Activated naive CD4-positive, alpha-beta T cell treated with anti-CD3 and anti-CD28 coated beads, Interleukin-2, amount 50 U/mL, for 72 hours (primary cell): ENCODE results near the gene CNTF. TPM values are rescaled to one million over a fixed set of nuclear protein-coding genes. Genes with fewer than 3 reads are reported as not detected.

ENCODE experiments used
- ATAC-seq, 2 donors: fragments of 150-1000 bp; cut with Tn5 transposase; 2 replicates each; pipeline ENCODE4 v1.10.0; 2021; ENCODE audit warnings: mild to moderate bottlenecking in 2 of 2, moderate library complexity in 2 of 2
- DNase-seq, 2 donors: peaks; one replicate each; pipeline ENCODE4 v3.0.0; 2021 to 2022; ENCODE audit warnings: low spot score in 2 of 2
- H3K27ac Mint-ChIP-seq, 2 donors: one replicate each; pipeline ENCODE4 v1.8.0; 2022; ENCODE audit warnings: mild to moderate bottlenecking in 2 of 2, mixed read lengths in 2 of 2
- H3K36me3 Mint-ChIP-seq, 2 donors: one replicate each; pipeline ENCODE4 v1.8.0; 2022; ENCODE audit warnings: mixed read lengths in 2 of 2
- H3K9me3 Mint-ChIP-seq, 2 donors: one replicate each; pipeline ENCODE4 v1.8.0; 2022; ENCODE audit warnings: mixed read lengths in 2 of 2
- total RNA-seq, 2 donors: library from RNA; stranded (reverse); gene quantifications; one replicate each; pipeline ENCODE4 v1.2.3, GENCODE V29; 2022

The CNTF gene
- total RNA-seq, 2 donors from 2014 or later, result 4.2 to 5.9 TPM

DNA sequence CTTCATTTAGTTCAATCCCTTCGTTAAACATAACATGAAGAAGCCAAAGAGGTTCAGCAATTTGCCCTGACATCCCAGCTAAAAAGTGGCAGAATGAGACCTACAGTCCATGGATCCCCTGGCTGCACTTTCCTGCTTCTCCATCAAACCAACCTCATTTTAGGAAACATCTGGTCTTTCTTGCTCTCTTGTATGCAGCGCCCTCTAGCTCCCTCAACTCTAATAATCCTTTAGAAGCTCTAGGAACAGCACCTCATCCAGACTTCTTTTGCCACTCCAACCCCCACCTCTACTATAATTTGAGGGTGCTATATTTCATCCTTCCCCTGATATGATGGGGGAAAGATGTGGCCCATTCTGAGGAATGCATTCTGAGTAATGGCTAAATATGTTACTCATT is 7.4 kb downstream of the CNTF start:
- Mint-ChIP-seq H3K9me3 (no peaks in the 10 kb centered on the region), H3K27ac (peak overlapping the region in 1 of 2 donors; percentile 66), H3K36me3 (no peaks in the 10 kb centered on the region)
- DNase-seq (no peak), ATAC-seq (peak; percentile 53 to 63)

DNA sequence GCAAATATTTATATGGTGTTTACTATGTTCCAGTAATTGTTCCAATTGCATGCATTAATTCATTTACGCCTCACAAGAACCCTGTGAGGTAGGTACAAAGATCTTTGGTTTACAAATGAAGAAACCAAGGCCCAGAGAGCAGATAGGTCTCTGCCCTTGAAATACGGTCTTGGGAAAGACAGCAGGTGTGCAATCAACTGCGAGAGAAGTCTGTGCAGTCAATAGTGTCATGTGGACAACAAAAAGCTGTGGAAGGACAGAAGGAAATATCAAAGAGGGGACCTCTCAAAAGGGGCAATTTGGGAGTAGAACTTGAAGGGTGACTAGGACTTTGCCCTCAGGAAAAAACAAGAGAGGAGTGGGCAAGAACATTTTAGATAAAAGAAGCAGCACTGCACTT is 8.9 kb downstream of the CNTF start:
- H3K9me3 Mint-ChIP-seq, result no peaks in the 10 kb centered on the region
- DNase-seq (no peak), ATAC-seq (no peak)
- H3K36me3 Mint-ChIP-seq, result no peaks in the 10 kb centered on the region
- H3K27ac Mint-ChIP-seq, result peak overlapping the region in 1 of 2 donors; percentile 48

DNA sequence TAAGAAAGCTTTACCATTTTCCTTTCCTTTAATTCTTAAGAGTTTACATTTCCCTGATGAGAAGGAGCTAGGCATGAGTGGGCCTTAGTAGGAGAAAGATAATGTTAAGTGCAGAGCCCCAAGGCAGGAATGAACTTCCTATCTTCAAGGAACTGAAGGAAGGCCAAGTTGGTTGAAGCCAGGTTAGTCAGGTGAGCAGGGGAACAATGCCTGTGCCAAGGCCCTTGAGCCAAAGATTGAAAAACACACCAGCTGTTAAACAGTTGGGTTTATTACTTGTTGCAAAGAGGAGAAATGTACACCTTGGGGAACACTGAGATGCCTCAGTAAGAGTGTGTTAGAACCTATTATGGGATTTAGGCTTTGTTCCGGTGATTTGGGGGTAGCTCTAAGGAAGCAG is 10.0 kb downstream of the CNTF start:
- Mint-ChIP-seq H3K36me3 (no peaks in the 10 kb centered on the region), H3K27ac (no peak overlapping the region), H3K9me3 (no peaks in the 10 kb centered on the region)
- DNase-seq (no peak), ATAC-seq (no peak)

DNA sequence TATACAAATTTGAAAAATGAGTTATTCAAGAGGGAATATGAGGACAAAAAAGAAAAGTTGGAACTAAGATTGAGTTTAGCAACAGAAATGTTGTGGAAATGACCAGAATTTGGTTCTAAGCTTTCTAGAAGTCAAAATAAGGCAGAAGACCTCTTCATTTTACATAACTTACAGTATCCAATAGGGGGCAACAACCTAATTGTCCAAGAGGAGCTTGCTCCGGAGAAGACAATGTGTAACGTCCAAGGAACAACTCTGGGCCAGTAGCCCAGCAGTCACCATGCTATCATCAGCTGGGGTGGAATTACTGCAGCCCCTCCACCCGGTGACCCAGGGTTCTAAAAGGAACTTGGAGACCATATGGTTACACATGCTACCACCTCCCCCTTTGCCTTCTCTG is 14.1 kb downstream of the CNTF start:
- no peaks in the 10 kb centered on the region for H3K9me3 Mint-ChIP-seq
- DNase-seq, result no peak
- no peak overlapping the region for H3K27ac Mint-ChIP-seq
- ATAC-seq, result no peak
- no peaks in the 10 kb centered on the region for H3K36me3 Mint-ChIP-seq

DNA sequence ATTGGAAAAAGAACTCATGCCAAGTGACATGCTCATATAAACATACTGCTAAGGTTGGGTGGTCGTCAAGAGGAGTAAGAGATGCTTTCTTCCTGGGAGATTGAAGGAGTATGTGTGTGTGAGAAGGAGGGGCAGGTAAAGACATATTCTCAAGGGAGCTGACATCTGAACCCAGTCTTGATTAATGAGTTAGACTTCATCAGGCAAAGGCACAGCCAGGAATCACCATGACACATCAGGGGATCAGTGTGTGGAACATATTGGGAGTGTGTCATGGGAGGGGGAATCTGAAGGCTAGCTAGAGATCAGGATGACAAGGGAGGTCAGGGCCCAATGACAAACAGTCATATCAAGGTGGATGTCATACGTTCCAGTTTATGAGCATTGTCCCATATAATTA is 14.9 kb downstream of the CNTF start:
- DNase-seq (no peak), ATAC-seq (no peak)
- H3K36me3 Mint-ChIP-seq, result no peaks in the 10 kb centered on the region
- H3K9me3 Mint-ChIP-seq, result no peaks in the 10 kb centered on the region
- H3K27ac Mint-ChIP-seq, result peak overlapping the region in 1 of 2 donors; percentile 24

DNA sequence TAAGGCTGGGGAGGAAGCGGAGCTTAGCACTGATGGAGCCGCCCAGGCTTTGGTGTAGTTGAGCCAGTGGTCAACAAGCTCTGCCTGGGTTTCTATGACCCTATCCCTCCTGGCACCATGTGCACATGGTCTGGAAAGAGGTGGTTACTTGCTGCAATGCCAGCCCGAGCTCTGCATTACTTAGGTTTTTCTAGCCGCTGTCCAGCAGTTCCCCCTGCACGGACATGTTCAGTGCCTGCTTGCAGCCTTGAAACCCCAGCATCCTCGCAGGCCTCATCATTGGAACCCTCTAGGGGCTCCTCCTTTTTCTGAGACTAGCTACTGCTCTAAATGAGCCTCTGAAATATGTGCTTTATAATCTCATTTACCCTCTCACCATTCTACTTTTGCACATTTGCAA is 16.6 kb downstream of the CNTF start:
- peaks cover 0 to 3% of the 10 kb centered on the region in 2 donors for H3K9me3 Mint-ChIP-seq
- DNase-seq (no peak), ATAC-seq (peak in 1 of 2 donors; percentile 14)
- H3K36me3 Mint-ChIP-seq, result no peaks in the 10 kb centered on the region
- H3K27ac Mint-ChIP-seq, result no peak overlapping the region

DNA sequence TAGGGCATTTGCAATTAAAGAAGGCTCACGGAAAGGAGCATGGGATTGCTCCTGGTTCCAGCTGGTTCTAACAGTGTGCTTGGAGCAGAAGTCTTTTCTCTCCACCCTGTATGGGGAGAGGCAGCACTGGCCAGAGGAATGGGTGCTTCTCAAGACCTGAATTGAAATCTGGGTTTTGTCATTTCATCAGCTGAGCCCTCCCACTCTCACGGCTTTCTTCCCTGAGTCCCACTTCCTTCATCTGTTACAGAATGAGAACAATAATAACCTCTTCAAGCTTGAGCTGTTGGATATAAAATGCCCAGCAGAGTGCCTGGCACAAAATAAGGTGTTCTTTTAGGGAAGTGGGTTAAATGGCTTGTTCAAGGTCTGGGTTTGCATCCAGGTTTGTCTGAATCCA is 17.2 kb downstream of the CNTF start:
- H3K27ac Mint-ChIP-seq, result peak overlapping the region in 1 of 2 donors; percentile 62
- DNase-seq, result no peak
- H3K9me3 Mint-ChIP-seq, result peaks cover 0 to 9% of the 10 kb centered on the region in 2 donors
- peaks cover 0 to 1% of the 10 kb centered on the region in 2 donors for H3K36me3 Mint-ChIP-seq
- no peak for ATAC-seq

DNA sequence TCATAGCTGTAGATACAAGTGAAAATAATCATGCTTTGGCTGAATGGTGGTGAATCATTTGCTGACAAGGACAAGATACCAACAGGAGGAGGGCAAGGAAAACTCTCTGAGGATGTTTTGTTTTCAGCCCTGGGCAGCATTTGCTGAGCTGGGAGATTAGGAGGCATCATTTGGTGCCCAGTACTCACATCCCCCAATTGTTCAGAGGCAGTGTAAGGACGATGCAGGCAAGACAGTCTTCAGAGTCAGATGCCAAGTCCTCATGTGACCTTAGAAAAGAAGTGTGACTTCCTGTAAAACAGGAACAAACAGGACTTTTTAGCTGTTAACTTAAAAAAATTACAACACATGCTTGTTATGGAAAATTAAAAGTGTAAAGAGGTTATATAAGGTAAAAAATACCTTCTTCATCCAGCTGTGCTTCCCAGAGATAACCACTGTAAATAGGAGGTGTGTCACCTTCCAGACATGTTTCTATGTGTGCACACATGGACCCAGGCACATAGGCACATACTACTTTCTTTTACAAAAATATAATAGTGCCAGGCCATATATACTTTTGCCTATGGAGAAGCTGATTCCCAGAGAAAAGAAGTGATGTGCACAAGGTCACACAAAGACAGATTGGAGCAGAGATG is 18.0 kb downstream of the CNTF start:
- peaks cover 4 to 9% of the 10 kb centered on the region in 2 donors for H3K9me3 Mint-ChIP-seq
- H3K27ac Mint-ChIP-seq, result peak overlapping the region; percentile 5 to 62
- peaks cover under 1 to 8% of the 10 kb centered on the region in 2 donors for H3K36me3 Mint-ChIP-seq
- ATAC-seq (peak; percentile 38 to 60), DNase-seq (no peak)

DNA sequence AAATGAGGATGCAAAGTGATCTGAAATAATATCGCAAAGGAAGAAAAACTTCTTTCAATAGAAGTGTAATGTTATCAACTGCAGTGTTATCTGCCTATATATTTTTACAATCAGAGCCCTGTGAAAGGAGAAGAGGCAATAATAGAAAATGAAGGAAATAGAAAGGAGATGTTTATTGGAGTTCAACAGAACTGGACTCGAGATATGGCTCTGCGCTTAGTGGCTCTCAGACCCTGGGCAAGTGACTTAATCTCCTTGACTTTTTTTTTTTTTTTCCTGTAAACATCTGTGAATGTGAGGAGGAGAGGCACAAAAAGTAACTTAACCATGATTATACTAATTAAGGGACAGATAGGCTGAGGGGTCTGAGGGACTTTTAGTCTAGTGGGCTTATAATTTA is 18.9 kb downstream of the CNTF start:
- ATAC-seq (no peak), DNase-seq (no peak)
- peaks cover 9 to 14% of the 10 kb centered on the region in 2 donors for H3K36me3 Mint-ChIP-seq
- H3K9me3 Mint-ChIP-seq, result peaks cover 6 to 13% of the 10 kb centered on the region in 2 donors
- peak overlapping the region in 1 of 2 donors; percentile 62 for H3K27ac Mint-ChIP-seq

DNA sequence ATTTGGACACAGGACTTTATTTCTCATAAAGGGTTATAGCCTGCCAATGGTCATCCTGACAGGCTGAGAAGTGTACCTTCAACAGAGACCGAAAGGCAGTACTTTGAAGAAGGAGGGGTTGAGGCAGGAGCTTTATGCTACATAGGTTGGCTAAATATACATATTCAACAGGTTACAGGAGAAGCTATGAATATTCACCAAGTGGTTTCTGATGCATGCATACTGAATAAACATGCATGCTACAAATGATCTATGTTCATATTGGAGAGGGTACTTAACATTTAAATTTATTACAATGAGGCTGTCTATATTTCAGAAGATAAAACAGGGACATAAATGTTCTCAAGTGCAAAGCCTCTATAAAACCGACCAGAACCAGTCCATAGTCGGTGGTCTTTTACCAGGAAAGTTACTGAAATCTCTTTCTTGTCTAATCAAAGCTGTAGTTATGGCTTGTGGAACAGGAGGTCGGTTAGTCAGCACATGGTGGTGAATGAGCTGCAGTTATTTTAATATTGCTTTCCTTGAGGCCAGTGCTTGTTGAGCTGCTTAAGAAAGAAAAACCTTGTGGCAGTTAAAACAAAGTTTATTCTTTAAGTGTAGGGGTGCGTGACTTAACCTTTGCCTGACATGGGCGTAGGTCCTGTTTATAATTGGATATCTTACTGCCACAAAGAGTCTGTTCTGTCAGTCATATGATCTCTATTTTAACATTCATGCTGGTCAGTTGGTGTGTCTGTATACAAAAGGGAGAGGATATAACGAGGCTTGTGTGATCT is 19.5 kb downstream of the CNTF start:
- Mint-ChIP-seq H3K27ac (no peak overlapping the region), H3K36me3 (peaks cover 15 to 21% of the 10 kb centered on the region in 2 donors), H3K9me3 (peaks cover 11 to 20% of the 10 kb centered on the region in 2 donors)
- no peak for DNase-seq
- no peak for ATAC-seq

DNA sequence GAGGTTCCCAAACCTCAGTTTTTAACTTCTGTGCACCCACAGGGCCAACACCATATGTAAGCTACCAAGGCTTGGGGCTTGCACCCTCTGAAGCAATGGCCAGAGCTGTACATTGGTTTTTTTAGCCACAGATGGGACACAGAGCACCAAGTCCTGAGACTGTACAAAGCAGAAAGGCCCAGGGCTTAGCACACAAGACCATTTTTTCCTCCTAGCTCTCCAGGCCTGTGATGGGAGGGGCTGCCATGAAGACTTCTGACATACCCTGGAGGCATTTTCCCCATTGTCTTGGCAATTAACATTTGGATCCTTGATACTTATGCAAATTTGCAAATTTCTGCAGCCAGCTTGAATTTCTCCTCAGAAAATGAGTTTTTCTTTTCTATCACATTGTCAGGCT is 23.4 kb downstream of the CNTF start:
- peaks cover 11 to 21% of the 10 kb centered on the region in 2 donors for H3K9me3 Mint-ChIP-seq
- ATAC-seq (no peak), DNase-seq (no peak)
- H3K27ac Mint-ChIP-seq, result no peak overlapping the region
- H3K36me3 Mint-ChIP-seq, result peaks cover 15 to 21% of the 10 kb centered on the region in 2 donors

DNA sequence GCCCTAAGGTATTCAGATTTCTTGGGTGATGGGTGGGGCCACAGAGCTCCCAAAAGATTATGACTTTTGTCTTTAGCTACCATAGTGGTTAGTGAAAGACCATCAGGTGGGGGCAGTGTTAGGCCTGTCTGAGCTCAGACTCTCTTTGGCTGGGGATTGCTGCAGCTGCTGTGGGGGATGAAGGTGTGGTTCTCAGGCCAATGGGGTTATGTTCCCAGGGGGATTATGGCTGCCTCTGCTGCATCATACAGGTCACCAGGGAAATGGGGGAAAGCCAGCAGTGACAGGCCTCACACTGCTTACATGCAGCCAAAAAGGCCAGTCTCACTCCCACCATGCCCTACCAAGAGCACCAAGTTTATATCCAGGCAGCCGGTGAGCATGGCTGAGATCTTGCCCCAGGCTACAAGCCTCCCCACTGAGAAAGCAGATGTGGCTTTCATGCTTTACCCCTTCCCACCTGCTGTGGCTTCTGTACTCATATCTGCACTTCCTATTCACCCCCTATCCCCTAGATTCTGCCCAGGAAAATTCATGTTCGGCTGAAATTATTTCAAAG is 24.8 kb downstream of the CNTF start:
- H3K27ac Mint-ChIP-seq, result no peak overlapping the region
- DNase-seq, result no peak
- ATAC-seq, result no peak
- peaks cover 15 to 21% of the 10 kb centered on the region in 2 donors for H3K36me3 Mint-ChIP-seq
- H3K9me3 Mint-ChIP-seq, result peaks cover 11 to 21% of the 10 kb centered on the region in 2 donors

DNA sequence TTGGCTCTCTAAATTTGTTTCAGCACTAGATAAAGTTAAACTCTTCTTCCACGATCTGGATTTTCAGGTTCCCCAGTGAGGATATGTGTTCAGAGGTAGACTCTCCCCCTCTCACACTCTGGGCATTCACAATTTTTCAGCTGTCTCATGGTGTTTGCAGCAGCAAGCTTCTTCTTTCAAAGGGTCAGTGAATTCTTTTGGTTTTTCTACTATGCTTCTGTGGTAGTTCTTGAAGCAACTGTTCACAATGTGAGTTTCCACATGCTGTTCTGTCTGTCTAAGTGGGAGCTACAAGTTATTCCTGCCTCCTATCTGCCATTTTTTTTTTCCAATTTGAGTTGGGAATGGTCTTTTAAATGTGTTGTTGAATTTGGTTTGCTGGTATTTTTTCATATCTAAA is 25.4 kb downstream of the CNTF start:
- Mint-ChIP-seq H3K36me3 (peaks cover 15 to 21% of the 10 kb centered on the region in 2 donors), H3K9me3 (peaks cover 11 to 21% of the 10 kb centered on the region in 2 donors), H3K27ac (peak overlapping the region in 1 of 2 donors; percentile 1)
- DNase-seq (no peak), ATAC-seq (no peak)

DNA sequence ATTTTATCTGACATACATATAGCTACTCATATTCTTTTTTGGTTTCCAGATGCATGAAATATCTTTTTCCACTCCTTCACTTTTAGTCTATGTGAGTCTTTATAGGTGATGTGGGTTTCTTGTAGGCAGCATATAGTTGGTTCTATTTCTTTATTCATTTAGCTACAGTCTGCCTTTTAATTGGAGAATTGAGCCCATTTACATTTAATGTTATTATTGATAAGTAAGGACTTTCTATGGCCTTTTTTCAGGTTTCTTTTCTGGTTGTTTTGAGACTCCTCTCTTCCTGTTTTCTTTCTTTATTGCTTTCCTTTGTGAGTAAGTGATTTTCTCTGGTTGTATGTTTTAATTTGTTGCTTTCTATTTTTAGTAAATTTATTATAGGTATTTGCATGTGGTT is 27.2 kb downstream of the CNTF start:
- peaks cover 15 to 20% of the 10 kb centered on the region in 2 donors for H3K36me3 Mint-ChIP-seq
- peaks cover 11 to 12% of the 10 kb centered on the region in 2 donors for H3K9me3 Mint-ChIP-seq
- ATAC-seq (no peak), DNase-seq (no peak)
- H3K27ac Mint-ChIP-seq, result no peak overlapping the region

DNA sequence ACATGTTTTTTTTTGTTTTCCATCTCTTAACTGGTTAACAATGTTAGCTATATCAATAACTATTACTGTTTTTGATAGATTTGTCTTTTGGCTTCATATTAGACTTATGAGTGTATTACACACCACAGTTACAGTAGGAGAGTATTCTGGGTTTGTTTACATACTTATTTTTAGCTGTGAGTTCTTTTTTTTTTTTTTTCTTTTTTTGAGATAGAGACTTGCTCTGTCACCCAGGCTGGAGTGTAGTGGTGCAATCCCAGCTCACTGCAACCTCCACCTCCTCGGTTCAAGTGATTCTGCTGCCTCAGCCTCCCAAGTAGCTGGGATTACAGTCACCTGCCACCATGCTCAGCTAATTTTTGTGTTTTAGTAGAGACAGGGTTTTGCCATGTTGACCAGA is 28.0 kb downstream of the CNTF start:
- Mint-ChIP-seq H3K27ac (no peak overlapping the region), H3K36me3 (peaks cover 13 to 15% of the 10 kb centered on the region in 2 donors), H3K9me3 (peaks cover 7 to 12% of the 10 kb centered on the region in 2 donors)
- no peak for ATAC-seq
- no peak for DNase-seq

DNA sequence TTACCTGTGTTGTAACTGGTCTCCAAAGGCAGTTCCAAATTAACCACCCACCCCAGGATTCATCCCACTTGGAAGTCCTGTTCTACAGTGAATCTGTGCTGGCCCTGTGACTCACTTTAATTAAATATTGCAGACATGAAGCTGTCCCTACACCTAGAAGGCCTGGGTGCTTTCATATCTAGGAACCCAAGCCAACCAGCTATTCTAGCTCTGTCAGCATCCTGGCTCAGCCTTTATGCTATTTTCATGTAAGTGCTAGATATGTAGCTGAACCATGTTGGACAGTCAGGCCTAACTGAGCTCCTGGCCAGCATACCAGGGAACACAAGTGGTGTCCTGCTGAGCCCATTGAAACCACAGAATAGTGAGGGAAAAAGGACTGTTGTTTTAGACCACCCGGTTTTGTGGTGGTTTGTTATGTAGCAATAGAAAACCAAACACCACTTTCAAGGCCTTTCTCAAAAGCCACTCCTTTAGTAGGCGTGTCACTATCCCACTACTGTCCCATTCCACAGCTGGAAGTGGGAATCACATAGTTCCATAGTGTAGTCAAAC is 30.3 kb downstream of the CNTF start:
- Mint-ChIP-seq H3K9me3 (no peaks in the 10 kb centered on the region), H3K27ac (no peak overlapping the region), H3K36me3 (no peaks in the 10 kb centered on the region)
- no peak for ATAC-seq
- DNase-seq, result no peak
